MV-4-11 (cell line): ENCODE data around the gene TARBP2.
A peak's percentile ranks its signal among the peaks of the same experiment; 100 is the strongest.
"Not testable (repeated sequence)": the region's sequence is repeated elsewhere in the genome, so short reads cannot be mapped to it uniquely, and the experiment has no call there.

Source experiments
- DNase-seq: peaks from one replicate; lab custom pipeline; 2025; lab: John Stamatoyannopoulos, UW

TARBP2 gene

DNA sequence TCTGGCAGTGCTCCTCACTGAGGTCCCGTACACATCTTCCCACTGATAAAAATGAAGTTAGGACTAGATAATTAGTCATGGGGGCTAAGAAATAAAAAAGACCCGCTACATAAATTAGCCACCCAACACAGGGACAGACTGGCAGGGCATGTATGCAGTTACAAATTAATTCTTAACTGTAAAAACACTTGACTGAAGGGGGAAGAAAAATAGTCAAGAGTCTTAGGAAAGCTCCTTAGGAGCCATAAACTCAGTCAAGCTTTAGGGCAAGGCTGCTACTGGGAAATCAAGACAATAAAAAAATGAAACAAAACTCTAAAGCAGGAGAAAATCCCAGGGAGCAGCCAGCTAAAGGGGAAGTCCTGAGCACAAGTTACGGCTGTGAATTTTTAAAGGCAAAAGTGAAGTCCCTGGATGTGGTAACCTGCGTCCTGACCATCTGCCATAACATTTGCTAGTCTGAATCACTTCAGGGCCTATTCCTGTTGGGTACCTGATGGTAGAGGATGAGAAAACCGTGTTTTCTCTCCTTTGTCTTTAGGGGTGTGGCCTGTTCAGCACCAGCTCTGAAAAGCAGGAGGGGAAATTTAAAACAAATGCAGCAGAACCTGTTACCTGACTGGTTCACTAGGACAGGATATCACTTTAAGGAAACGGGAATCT, 13.7 kb downstream of the TARBP2 start:
- no peak for DNase-seq

DNA sequence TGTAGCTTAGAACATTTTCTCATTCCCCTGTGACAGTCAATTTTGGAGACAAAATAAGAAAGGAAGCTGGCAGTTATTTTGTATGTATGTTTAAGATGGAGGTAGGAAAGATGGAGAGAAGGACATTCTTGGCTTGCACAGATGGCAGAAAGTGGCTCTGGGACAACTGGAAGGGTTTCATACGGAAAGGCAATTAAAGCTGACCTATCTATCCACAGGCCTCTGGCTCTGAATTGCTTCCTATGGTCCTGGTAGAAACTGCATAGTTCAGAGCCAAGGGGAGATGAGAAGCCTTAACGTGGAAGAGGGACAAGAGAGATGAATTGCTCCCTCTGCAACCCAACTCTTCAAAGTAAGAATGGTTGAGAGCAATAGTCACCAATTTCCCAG, 14.2 kb downstream of the TARBP2 start:
- no peak for DNase-seq

DNA sequence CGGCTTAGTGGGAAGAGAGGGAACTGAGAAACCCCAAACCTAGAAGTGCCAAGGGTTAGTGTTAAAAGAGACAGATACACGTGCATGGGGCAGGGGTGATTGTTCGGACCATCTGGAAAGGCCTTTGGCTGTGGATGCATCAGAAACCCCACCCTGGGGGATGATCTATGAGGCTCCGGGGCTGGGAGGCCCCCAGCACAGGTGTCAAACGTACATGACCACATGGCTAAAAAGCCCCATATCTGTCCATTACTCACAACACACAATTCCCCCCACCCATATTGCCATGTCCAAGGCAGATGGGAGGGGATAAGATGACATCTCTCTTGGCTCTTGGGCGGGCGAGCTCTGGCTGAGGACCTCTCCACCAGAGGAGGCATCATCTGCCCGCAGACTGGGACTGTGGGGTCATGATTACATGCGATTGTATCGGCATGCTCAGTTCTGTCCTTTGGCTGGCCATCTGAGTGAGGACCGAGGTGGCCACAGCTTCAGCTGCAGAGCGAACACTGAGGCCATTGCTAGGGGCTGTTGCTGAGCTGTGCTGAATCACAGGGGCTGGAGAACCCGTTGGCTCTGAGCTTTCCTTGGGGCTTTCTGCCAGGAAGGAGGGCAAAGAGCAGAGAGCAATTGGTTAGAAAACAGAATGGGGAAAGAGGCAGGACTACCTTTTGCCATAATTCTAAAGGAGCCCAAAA, 15.8 kb downstream of the TARBP2 start:
- DNase-seq, result no peak

DNA sequence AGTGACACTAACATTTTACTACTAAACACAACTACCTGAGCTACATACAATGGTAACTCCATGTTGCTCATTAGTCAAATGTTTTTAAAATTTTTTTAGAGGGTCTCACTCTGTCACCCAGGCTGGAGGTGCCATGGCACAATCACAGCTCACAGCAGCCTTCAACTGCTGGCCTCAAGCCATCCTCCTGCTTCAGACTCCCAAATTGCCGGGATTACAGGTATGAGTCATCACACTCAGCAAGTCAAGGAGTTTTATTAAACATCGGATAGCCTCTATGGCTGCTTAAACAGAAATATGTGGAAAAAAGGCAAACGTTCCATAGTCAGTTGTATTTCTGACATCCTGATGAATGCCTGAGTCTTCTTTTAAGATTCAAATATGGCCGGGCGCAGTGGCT, 17.3 kb downstream of the TARBP2 start:
- no peak for DNase-seq

DNA sequence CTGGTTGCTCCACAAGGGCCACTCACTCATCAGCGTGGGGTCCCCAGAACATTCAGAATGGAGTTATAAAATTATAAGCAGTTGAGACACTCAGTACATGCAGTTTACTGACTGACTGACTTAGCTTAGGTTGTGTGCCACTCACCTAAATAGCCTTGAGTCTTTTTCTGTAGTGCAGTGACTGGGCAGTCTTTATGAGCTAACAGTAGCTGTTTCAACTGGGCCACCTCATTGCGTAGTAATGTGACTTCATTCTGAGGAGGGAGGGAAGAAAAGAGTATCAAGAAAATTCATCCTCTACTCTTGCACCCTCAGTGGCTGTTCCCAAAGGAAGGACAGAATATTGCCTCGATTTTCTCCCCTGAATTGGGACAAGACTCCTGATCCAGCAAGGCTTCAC, 22.0 kb downstream of the TARBP2 start:
- no peak for DNase-seq

DNA sequence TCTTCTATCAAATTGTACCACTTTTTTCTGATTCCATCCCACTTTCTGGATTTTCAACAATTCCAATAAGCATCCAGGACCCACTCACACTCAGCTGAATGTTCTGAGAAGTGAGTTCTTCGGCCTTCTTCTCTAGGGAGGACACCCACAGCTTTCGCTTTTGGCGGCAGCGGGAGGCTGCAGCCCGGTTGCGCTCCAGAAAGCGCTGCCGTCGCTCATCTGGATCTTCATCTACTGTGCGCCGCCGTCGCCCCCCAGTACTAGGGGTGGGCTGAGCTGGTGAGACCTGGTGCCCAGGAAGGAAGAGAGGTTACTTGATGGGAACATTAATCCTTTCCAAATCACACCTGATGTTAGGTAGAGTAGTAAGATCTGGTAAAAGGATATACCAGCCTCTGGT, 23.4 kb downstream of the TARBP2 start:
- DNase-seq, result no peak

DNA sequence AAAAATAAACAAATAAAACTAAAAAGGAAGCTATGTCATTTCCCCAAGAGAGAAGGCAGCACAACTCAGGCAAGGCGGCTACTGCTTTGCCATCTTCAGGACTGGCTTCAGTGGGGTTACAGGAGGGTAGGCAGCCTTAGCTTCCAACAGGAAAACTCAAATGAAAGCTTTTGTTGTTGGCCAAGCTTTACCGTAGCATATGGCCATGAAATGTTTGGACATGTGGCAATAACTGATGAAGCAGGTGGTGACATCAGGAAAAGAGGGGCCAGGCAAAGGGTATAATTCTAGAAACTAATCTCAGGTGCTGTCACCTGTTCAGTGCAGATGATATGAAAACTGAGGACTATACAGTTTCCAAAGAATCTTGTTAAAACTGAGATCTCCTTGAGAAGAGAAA, 29.0 kb downstream of the TARBP2 start:
- no peak for DNase-seq

DNA sequence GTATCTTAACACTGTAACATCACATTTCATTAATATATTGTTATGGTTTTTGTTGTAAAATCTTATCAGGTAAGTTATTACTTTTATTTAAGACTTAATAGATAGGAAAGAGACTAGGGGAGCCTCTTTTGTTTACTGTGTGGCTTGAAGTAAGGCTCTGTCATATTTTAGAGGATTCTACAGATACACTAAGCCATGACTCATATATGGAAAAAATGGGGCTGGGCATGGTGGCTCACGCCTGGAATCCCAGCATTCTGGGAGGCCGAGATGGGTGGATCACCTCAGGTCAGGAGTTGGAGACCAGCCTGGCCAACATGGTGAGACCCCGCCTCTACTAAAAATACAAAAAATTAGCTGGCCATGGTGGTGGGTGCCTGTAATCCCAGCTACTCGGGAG, 29.8 kb downstream of the TARBP2 start:
- no peak for DNase-seq

DNA sequence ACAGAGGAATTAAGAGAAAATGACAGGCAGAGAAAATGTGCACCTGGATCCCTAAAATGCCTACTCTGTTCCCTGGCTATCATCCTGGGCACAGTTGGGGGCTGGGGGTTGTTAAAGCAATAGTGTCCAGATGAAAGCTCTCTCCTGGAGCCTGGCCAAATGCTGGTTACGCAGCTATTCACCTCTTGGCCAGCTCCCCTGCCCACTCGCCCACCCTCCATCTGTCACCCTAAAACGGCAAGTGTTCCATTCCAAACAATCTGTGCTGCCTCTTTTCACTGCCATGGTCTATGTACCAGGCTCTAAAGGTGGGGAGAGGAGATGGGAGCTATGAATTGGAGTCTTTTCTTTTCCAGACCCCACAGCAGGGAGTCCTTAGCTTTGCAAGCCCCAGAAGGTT, 30.9 kb downstream of the TARBP2 start:
- DNase-seq, result no peak

DNA sequence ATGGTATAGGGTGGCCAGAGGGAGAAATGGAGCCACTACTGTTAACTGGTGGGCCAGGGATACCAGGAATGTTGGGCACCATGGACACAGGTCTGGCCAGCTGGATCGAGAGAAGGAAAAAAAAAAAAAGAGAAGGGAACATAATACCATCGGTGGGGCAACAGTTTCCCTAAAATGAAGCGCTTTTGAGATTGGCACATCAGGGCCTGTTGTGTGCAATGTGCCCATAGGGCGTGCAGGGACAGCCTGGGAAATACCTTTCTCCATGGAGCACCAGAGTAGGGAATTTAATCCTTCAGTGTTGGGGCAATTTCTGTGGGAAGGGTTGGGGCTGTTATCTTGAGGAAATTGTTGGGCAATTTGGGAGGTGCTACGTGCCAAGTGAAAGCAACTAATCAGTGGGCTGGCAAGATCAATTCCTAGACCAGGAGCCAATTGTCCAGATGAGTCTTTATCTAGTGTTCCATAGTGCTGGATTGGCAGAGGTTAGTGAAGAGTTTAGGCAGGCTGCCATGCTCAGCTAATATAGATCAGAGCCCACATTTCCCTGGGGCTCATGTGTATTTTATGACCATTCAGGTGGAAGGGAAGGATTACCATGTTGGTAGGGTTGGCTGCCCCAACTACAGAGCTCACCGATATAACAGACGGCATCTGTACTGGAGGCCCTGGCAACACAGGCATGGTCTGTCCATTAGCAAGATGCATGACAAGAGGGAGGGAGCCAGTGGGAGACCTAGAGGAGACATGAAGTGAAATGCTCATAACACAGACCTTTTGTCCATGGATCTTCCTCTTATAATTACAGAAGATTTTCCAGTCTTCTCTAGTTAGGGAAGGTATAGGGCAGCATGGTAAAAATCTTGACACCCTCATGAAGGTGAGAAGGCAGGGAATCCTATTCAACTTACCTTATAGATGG, 31.7 kb downstream of the TARBP2 start:
- no peak for DNase-seq

DNA sequence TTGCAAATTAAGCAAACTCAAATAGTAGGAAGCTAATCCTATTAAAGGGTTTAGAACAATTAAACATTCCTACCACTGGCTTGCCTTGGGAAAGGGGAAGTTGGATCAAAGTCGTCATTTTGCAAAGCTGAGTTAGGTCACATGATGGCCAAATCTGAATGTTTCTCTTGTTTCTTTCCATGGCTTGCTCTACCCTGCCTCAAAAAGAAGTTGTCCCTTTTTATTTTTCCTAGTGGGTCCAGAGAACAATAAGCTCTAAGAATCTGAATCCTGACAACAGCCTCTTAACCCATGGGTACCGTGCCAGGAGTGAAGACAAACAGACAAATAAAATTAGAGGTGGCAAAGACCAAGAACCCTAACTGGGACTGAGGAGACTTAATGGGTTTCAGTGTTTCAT, 32.4 kb downstream of the TARBP2 start:
- no peak for DNase-seq

DNA sequence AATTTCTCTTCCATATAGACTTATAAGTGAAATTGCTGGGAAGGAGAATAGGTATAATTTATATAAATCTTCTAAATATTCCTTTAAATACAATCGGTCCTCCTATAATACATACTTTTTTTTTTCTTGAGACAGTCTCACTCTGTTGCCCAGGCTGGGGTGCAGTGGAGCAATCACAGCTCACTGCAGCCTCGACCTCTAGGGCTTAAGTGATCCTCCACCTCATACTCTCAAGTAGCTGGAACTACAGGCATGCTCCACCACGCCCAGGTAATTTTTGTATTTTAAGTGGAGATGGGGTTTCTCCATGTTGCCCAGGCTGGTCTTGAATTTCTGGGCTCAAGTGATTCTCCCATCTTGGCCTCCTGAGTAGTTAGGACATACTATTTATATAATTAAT, 35.9 kb downstream of the TARBP2 start:
- no peak for DNase-seq

DNA sequence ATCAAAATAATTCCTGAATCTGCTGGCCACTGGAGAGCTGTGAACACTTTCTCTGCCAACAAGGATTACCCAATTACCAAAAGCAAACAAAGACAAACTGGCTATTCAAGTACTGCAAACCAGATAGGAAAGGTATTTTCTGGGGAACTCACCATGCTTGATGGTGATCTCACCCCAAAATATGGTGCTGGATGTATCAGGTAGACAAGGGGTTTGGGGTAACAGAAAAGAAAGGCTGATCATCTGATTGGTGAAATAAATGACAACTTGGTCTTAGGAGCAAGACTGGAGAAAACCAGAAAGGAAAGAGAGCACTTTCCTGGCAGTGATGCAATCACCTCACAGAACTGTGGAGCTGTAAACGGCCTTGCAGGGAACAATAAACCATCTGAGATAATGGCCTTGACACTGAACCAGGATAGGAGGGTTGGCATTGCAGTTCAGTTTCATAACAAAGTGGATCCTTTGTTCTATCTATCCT, 37.2 kb downstream of the TARBP2 start:
- DNase-seq, result peak; percentile 35

DNA sequence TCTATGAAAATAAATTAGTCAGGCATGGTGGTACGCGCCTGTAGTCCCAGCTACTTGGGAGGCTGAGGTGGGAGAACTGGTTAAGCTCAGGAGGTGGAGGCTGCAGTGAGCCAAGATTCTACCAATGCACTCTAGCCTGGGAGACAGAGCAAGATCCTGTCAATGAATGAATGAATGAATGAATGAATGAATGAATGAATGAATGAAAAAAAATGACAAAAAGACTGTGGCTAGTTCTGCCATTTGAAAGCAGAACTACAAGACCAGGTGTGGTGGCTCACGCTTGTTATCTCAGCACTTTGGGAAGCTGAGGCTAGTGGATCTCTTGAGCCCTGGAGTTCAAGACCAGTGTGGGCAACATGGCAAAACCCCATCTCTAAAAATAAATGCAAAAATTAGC, 38.4 kb downstream of the TARBP2 start:
- DNase-seq, result no peak

DNA sequence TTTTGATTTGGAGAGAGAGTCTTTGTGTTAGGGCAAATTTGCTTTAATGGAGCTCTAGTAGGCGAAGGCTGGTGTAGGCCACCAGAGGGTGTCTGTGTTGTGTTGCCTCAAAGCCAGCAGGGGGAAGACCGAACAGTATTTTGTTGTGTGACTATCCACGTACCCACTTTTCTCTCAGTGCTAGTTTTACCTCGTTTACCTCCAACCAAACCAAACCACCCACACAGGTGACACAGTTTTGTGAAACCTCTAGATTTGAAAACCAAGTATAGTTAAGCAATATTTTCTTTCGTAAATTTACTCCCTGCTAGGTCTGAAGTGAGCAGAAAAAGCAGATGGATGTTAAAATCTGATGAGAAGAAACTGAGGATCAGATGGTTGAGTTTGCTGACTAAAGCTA, 42.5 kb downstream of the TARBP2 start:
- peak; percentile 58 for DNase-seq

DNA sequence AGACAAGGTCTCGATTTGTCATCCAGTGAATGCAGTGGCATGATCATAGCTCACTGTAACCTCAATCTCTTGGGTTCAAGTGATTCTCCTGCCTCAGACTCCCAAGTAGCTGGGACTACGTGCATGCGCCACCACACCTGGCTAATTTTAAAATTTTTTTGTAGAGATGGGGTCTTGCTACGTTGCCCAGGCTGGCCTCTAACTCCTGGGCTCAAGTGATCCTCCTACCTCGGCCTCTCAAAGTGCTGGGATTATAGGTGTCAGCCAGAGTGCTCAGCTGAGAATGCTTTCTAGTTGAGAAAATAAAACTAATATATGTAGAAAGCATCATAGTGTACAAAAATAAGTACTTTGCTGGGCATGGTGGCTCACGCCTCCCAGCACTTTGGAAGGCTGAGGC, 47.3 kb downstream of the TARBP2 start:
- DNase-seq, result not testable (repeated sequence)

DNA sequence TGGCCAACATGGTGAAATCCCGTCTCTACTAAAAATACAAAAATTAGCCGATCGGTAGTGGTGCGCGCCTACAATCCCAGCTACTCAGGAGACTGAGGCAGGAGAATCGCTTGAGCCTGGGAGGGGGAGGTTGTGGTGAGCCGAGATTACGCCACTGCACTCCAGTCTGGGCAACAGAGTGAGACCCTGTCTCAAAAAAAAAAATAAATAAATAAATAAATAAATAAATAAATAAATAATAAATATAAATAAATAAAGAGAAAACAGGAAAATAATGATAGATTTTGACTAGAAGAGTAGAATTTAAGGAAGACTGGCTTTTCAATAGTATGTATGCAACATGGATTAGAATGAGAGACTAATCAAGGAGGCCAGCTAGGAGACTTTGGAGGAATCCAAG, 49.0 kb downstream of the TARBP2 start:
- DNase-seq, result not testable (repeated sequence)

DNA sequence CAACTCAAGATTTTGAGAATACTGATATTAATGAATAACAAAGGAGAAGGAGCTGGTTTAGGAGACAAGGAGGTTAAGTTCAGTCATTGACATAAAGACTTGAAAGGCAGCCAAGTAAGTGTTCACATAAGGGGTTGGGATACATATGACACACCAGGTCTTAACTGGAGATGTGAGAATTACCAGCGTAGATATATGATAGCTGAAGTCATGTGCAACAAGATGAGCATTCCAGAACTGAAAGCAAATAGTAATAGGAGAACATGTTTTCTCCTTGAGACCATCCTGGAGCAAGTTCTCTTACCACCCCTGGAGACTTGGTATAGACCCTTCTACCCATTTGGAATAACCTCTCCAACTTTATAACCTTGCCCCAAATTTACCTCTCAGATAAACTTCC, 49.5 kb downstream of the TARBP2 start:
- no peak for DNase-seq

DNA sequence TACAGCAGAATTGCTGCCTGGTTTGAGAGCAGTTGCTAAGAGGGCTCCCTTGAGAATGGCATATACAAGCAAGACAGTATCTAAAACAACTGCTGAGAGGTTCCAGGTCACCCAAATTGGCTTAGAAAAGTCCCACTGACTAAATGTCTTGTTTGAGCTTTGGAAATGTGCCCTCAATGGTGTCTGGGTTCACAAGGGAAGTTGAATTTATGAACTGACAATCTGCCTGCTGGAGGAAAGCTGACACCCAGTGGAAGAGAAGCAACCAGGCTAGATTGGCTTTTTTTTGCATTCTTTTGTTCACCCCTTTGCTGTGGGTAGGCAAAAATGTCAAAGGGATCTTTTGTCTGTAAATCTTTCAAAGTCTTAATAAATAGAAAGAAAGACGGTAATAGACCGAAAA, 50.8 kb downstream of the TARBP2 start:
- DNase-seq, result no peak

DNA sequence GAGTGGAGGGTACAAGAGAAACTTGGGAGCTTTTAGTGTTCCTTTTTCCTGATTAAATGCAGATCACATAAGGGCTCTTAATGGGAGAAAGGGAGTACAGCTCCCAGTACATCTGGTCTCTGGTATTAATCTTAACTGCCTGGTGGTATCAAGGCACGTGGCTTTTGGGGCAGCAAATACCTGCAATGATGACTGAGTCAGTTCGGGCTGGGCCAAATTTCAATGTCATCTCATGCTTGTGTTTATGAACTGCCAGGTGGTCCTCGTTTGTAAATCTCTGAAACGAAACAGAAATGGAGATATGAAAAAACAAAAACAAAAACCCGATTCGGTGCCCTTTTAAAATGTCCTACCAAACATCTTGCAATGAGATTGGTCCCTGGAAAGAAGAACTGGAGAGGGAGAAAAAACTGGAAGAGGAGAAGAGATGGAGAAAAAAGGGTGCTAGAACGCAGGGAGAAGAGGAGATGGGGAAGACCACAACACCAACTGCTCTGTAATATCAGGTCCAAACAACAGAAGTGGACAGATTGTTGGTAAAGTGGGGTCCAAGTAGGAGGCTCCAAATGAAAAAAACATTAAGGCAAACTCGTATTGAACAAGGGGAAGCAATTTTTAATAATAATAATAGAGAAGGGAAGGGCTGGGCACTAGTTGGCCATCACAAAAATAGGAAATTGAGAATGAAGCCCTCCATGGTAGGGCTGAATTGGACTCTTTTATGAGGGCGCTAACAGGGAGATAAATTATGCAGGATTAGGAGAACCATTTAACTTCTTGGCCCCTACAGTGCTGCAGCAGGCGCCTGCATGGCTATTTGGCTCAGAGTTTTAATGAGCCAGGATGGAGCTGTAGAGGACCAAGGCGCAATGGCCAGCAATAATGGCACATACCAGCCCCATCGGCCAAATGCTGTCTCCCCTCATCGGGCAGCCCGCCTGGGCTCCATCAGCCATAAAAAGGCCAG, 51.6 kb downstream of the TARBP2 start:
- DNase-seq, result no peak
